A673 (cell line): ENCODE data around the gene SWT1. TPM values are rescaled to one million over a fixed set of nuclear protein-coding genes. Genes with fewer than 3 reads are reported as not detected.

Experiments used
- BruUV-seq: library from RNA; stranded (reverse); fragments of 400-500 nt; replicated peaks from 2 replicates; lab custom pipeline; 2021; lab: Mats Ljungman, UMichigan
- CTCF ChIA-PET: fragments of 300-600 bp; sonication (Branson Sonifier 250); formaldehyde crosslinking; loops from one replicate; lab custom pipeline; 2022; ENCODE audit warnings: antibody characterized with exemption; lab: Charles Lee
- POLR2A ChIA-PET: fragments of 300-600 bp; sonication (Branson Sonifier 250); formaldehyde crosslinking; loops from one replicate; lab custom pipeline; 2022; ENCODE audit warnings: antibody characterized with exemption; ENCODE audit not compliant: low non-redundant PET; lab: Charles Lee
- DNase-seq: peaks from one replicate; pipeline ENCODE4 v3.0.0-alpha.2; 2015; ENCODE audit warnings: low spot score
- H3K27ac ChIP-seq: fragments of 200-600 bp; sonication (generic); 2 replicates; pipeline ENCODE4 v1.5.1; 2016; ENCODE audit warnings: mixed run types, low read depth, mild to moderate bottlenecking, mixed read lengths, antibody characterized with exemption, low read length; ENCODE audit not compliant: poor library complexity, severe bottlenecking
- H3K27me3 ChIP-seq: fragments of 200-600 bp; sonication (generic); replicated peaks from 2 replicates; pipeline ENCODE4 v1.6.1; 2017; ENCODE audit warnings: mixed run types, low read depth, mild to moderate bottlenecking, mixed read lengths, antibody characterized with exemption, low read length; ENCODE audit not compliant: insufficient read depth, poor library complexity
- H3K36me3 ChIP-seq: fragments of 200-600 bp; sonication (generic); 2 replicates; pipeline ENCODE4 v1.6.1; 2016; ENCODE audit warnings: mixed run types, mild to moderate bottlenecking, mixed read lengths, antibody characterized with exemption, low read length; ENCODE audit not compliant: insufficient read depth, poor library complexity, severe bottlenecking
- H3K4me1 ChIP-seq: fragments of 200-600 bp; sonication (generic); 2 replicates; pipeline ENCODE4 v1.6.1; 2017; ENCODE audit warnings: mixed run types, mild to moderate bottlenecking, mixed read lengths, antibody characterized with exemption, low read length; ENCODE audit not compliant: insufficient read depth, poor library complexity, severe bottlenecking
- H3K4me3 ChIP-seq: fragments of 200-600 bp; sonication (generic); 2 replicates; pipeline ENCODE4 v1.5.1; 2016; ENCODE audit warnings: low read depth, mixed run types, mild to moderate bottlenecking, mixed read lengths, low read length; ENCODE audit not compliant: poor library complexity, severe bottlenecking
- H3K9me3 ChIP-seq: fragments of 200-600 bp; sonication (generic); 2 replicates; pipeline ENCODE4 v1.6.1; 2016; ENCODE audit warnings: mixed run types, low read depth, mild to moderate bottlenecking, mixed read lengths, antibody characterized with exemption, low read length; ENCODE audit not compliant: poor library complexity, severe bottlenecking
- CTCF ChIP-seq: fragments of 300-800, 200-600 bp; sonication (generic); conservative IDR thresholded peaks from 2 replicates; pipeline ENCODE4 v1.5.1; 2017; ENCODE audit warnings: low read depth, mild to moderate bottlenecking, antibody characterized with exemption, low read length, moderate library complexity, mixed read lengths
- EZH2 ChIP-seq: fragments of 200-600 bp; sonication (generic); IDR thresholded peaks from 2 replicates; pipeline ENCODE4 v1.6.1; 2017; ENCODE audit warnings: borderline replicate concordance, low read depth, mild to moderate bottlenecking, mixed read lengths, antibody characterized with exemption, low read length; ENCODE audit not compliant: poor library complexity, severe bottlenecking
- intact Hi-C: fragments of 100-400 bp; cut with micrococcal nuclease; formaldehyde crosslinking; loops from one replicate; pipeline ENCODE4 v1.10.0; 2022; ENCODE audit not compliant: unreplicated experiment
- total RNA-seq: library from RNA; stranded (reverse); gene quantifications from 2 replicates; pipeline ENCODE4 v1.2.3, GENCODE V29; 2021

SWT1 gene
- total RNA-seq, 1 experiment from 2014 or later: 3.3 TPM

- H3K4me3 ChIP-seq: no peak overlapping the region
- intact Hi-C loops: no loop called here
- peak; percentile 28 for DNase-seq
- ChIA-PET CTCF (no interaction called here), POLR2A (no interaction called here)
- no peaks in the 10 kb centered on the region for H3K27me3 ChIP-seq
- no TSS peak for BruUV-seq
- no peaks in the 10 kb centered on the region for H3K36me3 ChIP-seq
- H3K4me1 ChIP-seq: no peaks in the 10 kb centered on the region
- TF ChIP-seq EZH2 (no peak), CTCF (no peak)
- no peaks in the 10 kb centered on the region for H3K9me3 ChIP-seq
- H3K27ac ChIP-seq: no peak overlapping the region
Measured at GRCh38 chr1:185284533-185285276, 127.7 kb downstream of the SWT1 start.

GRCh38 chr1:185287451-185287850 is 130.5 kb downstream of the SWT1 start:
- Histone ChIP-seq H3K27ac (no peak overlapping the region), H3K9me3 (no peaks in the 10 kb centered on the region), H3K27me3 (no peaks in the 10 kb centered on the region), H3K36me3 (no peaks in the 10 kb centered on the region), H3K4me3 (no peak overlapping the region), H3K4me1 (no peaks in the 10 kb centered on the region)
- ChIA-PET CTCF (no interaction called here), POLR2A (no interaction called here)
- no peak for DNase-seq
- intact Hi-C loops: no loop called here
- no peak for TF ChIP-seq EZH2
- TF ChIP-seq CTCF: no peak
- no TSS peak for BruUV-seq

GRCh38 chr1:185288435-185288834 is 131.5 kb downstream of the SWT1 start:
- H3K4me3 ChIP-seq: no peak overlapping the region
- H3K9me3 ChIP-seq: no peaks in the 10 kb centered on the region
- no TSS peak for BruUV-seq
- intact Hi-C loops: no loop called here
- ChIA-PET POLR2A (no interaction called here), CTCF (no interaction called here)
- no peaks in the 10 kb centered on the region for H3K27me3 ChIP-seq
- no peak for DNase-seq
- no peak overlapping the region for H3K27ac ChIP-seq
- H3K36me3 ChIP-seq: no peaks in the 10 kb centered on the region
- TF ChIP-seq CTCF (no peak), EZH2 (no peak)
- H3K4me1 ChIP-seq: no peaks in the 10 kb centered on the region
